Measurements from ENCODE around the gene CTBP2.

- no peak for TF ChIP-seq CTCF (IDR thresholded peaks at IDR 0.05; ENCODE audit: low read length)
- no peak for TF ChIP-seq EZH2phosphoT487 (IDR thresholded peaks at IDR 0.05; ENCODE audit: low read length)
- no peak for TF ChIP-seq EZH2 (optimal IDR thresholded peaks at IDR 0.05; ENCODE audit: low read depth, low read length)
These were observed 127.8 kb downstream of the CTBP2 start for GRCh38 chr10:125032474-125033020.

All from MM.1S (cell line).